HG03103 (cell line): Measurements from ENCODE around the gene ANO10.
"Not testable (repeated sequence)": the region's sequence is repeated elsewhere in the genome, so short reads cannot be mapped to it uniquely, and the experiment has no call there.

ENCODE experiments used
- ATAC-seq: cut with Tn5 transposase; IDR thresholded peaks from one replicate; pipeline ENCODE4 v1.9.1; 2021; ENCODE audit warnings: low read depth; ENCODE audit not compliant: unreplicated experiment

The ANO10 gene

DNA sequence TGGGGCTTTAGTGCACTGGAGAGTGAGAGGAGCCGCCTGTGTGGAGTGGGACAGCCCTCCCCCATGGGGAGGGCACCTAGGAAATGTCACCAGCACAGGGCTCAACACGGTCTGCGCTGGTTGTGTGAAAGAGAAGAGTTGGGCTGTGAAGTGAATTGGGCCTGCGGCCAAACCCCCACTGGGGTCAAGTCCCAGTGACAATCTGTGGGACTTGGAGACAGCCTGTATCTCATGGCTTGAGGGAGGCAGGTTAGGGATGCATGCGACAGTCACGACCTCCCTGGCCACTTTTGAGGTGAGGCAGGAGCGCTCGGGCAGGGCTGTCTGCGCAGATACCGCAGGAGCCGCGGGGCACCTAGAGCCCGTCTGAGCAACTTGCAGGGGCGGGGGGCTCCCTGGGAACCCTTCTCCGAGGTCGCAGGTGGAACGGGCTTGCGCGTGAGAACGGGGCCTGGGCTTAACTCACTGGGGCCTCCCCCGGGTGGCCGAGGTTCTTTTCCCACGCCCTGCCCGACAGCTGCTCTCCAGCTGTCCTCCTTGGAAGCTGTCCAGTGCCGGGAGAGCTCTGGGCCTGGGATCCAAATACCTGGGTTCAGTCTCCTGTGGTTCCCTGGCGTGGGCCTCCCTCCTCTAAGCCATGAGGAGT lies 258.1 kb downstream of the ANO10 start:
- ATAC-seq = no peak

DNA sequence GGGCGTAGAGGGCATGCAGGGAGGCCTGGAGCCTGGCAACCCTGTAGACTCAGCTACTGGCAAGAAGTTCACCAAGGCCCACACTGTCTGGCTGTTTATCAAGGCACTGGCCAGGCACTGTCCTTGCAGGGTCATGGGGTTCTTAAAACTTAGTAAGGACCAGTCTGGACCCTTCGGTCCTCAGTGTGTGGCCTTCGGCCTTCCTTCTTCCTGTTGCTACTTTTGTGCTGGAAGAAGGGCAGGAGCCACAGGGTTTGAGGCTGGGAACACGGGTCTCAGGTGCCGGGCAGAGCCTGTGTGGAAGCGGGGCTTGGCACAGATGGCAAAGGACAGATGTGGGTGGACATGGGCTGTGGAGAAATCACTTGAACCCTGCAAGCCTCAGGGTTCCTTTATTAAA lies 258.9 kb downstream of the ANO10 start:
- no peak for ATAC-seq

DNA sequence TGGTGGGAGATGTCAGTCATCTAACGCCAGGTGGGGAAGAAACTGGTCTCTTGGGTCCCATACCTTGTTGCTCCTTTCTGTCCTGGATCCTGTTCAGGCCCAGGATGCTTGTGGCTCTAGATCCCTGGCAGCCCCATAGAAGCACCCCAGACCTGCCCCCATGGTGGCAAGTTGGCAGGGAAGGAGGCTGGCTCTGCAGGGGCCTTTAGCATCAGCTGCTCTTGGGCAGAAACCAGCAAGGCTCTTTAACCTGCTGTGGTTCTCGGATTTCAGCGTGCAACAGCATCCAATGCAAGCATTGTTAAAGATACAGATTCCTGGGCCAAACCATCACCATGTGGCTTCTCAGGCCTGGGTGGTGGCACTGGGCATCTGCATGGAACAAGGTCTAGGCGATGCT lies 259.6 kb downstream of the ANO10 start:
- ATAC-seq = no peak

DNA sequence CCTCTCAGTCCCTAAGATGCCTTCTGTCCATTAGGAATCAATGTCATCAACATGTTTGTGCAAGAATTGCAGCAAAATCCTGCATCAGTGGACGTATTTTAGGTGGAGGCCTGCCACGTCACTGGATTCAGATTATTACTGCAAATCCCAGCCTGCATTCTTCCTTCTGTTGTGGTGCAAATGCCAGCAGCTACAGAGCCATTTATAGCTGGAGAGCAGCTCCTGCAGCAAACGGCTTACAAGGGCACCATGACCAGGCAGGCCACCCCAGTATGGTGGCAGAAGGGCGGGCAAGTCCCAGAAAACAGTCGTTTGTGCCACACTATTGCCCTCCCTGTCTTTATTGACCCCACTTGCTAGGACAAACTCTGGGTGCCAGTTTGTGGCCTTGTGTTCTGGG lies 260.7 kb downstream of the ANO10 start:
- ATAC-seq = no peak

DNA sequence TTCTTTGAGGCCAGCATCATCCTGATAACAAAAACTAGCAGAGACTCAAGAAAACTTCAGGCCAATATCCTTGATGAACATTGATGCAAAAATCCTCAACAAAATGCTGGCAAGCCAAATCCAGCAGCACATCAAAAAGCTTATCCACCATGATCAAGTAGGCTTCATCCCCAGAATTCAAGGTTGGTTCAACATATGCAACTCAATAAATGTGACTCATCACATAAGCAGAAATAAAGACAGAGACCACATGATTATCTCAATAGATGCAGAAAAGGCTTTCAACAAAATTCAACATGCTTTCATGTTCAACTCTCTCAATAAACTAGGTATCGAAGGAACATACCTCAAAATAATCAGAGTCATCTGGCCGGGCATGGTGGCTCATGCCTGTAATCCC lies 265.8 kb downstream of the ANO10 start:
- ATAC-seq = not testable (repeated sequence)

DNA sequence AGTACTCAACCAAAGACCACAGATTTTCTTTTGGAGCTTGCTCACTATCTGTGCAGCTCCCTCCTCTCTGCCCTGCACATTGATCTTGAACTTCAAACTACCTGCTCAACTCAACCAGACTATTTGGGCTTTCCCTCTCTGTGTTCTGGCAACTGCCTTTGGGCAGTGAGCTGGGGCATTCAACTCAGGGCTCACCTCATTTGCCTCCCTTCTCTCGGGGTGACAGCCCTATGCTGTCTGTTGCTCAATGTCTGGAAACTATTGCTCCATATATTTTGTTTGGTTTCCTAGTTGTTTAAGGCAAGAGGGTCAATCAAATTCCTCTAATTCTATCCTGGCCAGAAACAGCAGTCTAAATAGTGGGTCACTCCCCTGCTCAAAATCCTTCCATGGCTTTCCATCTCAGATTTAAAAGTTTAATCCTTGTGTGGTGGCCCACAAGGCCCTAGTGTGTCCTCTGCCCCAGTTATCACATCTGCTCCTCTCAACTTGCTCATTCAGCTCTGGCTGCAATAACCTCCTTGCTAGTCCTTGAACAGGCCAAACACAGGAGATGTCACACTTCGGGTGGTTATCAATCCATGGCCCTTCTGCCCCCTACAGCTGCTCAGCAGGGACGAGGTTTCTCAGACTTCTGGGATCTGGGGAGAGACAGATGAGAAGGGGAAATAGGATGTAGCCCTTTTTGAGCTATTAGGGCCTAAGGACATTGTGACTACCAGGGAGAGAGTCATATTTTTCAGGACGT lies 267.7 kb downstream of the ANO10 start:
- ATAC-seq = no peak

DNA sequence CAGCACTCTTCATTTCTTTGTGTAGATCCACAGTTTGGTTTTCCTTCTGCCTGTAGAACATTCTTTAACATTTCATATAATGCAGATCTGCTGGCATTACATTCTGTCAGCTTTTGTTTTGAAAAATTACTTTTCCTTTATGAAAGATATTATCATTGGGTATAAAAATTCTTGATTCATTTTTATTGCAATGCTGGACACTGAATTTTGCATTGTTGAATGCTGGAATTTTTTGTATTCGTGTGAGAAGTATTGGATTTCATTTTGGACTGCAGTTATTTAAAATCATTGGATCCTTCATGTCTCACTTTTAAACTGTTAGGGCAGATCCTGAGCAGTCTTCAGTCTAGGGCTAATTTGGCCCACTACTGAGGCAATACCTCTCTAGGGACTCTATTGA lies 268.4 kb downstream of the ANO10 start:
- no peak for ATAC-seq

DNA sequence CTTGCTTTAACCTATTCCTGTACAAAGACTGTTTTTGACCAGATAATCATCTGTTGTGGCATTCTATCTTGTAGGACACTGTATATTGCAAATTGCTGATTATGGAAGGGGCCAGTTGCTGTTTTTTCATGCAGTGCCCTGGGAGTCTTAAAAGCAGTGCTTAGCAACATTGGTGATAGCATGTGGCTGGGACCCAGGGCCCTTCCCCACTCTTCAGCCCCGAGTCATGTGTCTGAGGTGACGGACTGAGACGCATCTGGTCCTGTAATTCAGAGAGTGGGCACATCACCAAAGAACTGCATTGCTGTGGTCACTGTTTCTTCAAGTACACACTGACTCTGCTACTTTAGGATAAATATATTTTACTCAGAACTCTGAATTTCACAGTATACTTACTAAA lies 272.1 kb downstream of the ANO10 start:
- ATAC-seq = no peak

DNA sequence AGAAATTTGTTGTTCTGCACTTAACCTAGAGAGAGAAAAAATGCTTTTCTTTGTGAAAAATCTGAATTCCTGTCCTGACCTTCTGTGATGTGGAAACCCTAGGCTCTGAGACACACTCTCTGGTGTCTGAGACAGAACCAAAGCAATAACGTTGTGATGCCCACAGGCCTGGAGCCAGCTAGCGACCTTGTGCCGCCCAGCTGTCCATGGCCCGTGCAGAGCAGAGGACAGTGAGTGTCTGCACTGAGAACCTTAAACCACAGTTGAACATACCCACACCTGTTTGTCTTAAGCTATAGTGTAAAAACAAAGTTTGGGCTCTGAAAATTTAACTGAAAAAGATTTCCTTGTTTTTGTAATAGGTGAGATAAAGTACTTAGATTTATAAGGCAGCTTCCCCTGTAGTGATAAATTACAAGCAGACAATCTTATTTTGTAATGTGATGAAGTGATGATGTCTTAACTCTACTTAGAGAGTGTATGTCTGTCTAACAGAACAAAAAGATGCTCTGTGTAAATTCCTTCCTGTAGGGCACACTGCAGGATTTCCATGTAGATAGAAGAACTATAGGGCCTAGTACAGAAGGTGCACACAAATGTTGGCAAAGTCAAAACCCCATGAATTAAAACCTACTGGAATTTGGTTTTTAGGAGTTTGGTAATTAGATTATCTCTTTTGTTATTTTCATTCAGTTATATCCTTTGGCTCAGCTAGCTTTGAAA lies 272.8 kb downstream of the ANO10 start:
- ATAC-seq = no peak

DNA sequence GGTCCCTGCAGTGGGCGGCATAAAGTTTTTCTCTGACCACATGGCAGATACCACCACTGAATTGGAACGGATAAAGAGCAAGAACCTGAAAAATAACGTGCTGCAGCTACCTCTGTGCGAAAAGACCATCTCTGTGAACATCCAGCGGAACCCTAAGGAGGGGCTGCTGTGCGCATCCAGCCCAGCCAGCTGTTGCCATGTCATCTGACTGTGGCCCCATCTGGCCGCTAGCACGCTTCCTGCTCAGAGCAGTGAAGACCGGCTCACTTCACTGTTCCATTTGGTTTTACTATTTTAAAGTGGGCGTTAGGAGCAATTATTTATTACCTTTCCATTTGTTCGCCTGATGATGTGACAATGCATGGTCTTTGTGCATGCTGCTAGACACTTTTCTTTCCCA lies 273.5 kb downstream of the ANO10 start:
- ATAC-seq = no peak

DNA sequence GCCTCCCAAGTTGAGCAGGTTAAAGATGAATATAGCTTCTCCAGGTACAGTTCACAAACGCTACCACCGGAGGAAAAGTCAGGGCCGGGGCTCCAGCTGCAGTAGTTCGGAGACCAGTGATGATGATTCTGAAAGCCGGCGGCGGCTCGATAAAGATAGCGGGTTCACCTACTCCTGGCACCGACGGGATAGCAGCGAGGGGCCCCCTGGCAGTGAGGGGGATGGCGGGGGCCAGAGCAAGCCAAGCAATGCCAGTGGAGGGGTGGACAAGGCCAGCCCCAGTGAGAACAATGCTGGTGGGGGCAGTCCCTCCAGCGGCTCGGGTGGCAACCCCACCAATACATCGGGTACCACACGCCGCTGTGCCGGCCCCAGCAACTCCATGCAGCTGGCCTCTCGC lies 274.0 kb downstream of the ANO10 start:
- no peak for ATAC-seq

DNA sequence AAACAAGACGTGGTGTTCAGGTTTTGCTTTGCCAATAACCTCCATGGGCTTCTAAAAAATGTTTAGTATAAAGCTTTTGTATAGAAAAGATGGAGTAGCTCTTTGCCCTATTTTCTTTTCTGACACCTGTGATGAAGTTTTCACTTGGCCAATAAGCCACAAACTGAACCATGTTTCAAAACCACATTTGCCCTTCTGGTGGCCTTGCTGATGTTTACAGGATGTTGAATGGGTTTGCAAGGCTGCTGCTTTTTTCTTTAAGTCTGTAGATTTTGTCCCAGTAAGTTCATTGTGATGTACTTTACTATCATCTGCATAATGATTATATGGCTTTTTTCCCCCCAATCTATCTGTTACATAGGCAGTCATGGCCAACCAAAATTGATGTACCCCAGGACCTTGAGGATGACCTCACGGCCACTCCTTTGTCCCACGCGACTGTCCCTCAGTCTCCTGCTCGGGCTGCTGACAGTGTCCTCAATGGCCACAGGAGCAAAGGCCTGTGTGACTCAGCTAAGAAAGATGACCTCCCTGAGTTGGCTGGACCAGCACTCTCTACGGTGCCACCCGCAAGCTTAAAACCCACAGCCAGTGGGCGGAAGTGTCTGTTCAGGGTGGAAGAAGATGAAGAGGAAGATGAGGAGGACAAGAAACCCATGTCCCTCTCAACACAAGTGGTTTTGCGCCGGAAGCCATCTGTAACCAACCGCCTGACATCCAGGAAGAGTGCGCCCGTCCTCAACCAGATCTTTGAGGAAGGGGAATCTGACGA lies 274.6 kb downstream of the ANO10 start:
- no peak for ATAC-seq

DNA sequence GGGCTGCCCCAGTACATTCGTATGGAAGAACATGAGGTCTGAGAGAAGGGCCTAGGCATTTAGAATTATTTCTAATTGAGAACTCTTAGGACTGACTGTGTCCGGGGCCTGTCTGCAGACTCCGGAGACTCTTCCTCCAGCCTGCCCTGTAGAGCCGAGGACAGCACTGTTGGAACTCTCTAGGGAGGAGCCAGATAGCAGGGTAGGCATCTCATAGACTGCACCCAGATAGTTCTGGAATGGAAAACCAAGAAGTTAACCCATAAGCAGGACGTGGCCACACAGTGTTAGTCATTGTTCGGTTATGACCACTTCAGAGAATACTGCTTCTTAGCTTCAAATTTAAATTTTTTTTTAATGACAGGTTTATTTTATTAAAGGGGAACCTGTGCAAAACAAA lies 275.9 kb downstream of the ANO10 start:
- no peak for ATAC-seq

DNA sequence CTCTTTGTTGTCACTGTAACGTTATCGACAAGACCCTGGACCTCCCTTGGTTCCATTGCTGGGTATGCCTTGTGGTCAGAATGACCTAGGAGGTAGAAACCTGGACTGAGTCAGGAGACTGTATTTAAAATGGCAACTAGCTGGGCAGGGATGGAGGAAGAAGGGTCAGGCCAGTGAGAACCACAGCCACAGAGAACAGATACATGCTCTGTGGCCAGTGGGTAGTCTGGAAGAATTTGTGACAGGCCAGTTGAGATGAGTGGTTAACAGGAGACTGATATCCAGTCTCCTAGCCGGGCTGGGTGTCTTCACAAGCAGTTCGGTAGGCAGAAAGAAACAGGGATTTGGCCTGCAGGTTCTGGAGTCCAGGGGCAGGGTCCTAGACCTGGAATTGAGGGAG lies 276.6 kb downstream of the ANO10 start:
- ATAC-seq = no peak

DNA sequence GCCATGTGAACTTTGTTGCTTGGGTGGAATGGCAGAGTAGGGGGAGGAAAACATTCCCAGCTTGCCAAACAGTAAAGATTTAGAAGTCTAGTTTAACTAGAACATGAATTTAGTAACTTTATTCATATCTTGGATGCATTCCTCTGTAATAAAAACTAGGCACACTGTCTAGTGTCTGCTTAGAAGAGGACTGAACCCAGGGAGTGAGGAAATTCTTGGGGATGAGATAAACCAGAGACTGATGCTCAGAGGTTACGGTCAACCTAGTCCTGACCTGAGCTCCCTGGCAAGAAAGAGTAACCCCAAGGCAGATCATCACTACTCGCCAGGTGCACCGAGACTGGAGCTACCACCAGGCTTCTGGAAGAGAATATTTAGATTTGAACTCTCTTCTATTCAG lies 277.3 kb downstream of the ANO10 start:
- no peak for ATAC-seq

DNA sequence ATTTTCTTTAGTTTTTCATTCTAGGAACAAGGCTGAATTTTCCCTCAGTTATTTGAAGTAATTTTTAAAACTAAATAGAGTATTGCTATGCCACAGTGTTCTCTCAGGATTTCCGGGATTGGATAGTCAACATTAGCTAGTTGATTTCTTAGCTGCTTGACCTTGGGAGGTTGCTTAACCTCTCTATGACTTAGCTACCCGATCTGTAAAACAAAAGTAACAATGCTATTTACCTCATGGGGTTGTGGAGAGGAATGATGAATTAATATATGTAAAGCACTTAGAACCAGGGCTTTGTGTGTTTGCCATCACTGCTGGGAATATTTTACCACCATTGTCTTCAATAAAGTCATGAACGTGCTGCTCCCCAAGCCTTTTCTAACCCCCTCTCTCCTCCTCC lies 278.0 kb downstream of the ANO10 start:
- ATAC-seq = no peak

DNA sequence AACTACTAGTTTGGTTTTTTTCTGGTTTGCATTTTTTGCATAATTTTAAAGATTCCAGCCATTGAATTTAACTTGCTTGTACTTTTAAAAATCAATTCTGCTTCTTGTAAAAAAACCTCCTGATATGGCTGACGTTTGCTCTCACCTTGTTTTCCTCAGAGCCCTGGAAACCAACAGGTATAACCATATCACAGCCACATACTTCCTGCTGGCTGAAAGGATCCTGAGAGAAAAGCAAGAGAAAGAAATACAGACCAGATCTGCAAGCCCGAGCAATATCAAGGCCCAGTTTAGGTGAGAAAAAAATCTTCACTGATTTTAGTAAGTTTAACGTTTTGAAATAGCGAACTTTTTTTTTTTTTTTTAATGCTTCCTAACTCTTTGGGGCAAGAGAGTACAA lies 278.6 kb downstream of the ANO10 start:
- ATAC-seq = no peak

DNA sequence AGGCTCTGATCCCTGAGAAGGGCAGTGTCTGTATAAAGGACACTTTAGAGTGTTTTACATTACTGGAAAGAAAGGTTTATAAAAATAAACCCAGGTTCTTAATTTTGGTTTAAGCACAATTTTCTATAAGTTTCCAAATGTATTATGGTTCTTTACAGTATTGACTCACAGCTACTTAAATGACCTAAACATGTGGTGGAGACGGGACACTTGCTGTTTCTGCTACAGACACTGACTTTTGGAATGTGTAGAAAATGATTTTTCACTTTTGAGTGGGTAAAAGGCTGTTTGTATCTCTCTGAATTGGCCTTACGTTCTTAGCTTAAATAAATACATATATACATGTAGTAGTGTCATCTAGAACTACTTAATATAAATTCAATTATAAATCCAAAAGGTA lies 280.0 kb downstream of the ANO10 start:
- ATAC-seq = no peak

DNA sequence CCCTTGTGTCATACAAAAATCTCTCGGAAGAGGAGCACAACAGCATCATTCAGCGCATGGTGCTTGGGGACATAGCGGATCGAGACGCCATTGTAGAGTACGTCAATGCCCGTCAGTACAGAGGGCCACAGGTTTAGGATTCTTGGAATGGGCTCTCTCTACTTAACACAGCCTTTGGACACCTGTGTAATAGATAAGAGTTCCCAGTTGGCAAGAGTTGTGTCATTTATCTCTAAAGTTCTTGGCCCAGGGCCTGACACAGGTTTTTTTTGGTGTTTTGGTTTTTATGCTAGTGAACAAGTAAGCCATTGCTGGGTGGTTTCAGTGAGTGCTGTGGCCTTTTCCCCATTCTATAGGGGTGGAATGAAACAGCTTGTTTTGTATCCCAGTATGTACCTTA lies 281.4 kb downstream of the ANO10 start:
- ATAC-seq = no peak

DNA sequence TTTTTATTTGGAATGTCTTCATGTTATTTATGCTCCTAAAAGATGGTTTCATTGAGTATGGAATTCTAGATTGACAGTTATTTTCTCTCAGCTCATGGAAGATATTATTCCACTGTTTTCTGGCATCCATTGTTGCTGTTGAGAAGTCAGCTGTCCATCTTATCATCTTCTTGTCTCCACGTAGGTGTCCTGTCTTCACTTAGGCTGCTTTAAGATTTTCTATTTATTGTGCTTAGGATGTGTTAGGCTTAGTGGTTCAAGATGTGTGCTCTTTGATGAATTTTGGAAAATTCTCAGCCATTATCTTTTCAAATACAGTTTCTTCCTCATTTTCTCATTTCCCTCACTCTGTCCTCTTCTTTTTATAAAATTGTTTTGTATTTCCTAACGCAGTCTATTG lies 283.5 kb downstream of the ANO10 start:
- ATAC-seq = no peak

DNA sequence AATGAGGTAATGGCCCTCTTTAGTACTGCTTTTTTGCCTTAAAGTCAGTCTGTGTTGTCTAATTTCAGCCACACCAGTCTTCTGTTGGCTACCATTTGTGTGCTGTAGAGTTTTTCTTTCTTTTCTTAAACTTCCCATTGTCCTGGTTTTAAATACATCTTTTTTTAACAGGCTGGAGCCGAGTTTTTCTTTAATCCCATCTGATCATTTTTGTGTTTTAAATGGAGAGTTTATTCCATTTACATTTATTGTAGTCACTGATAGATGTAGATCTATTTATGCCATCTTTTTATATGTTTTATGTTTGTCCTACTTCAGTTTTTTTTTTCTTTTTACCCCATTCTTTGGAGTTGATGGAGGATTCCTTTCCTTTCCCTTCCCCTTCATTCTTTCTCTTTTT lies 286.0 kb downstream of the ANO10 start:
- no peak for ATAC-seq
